ENCODE data around the gene SNRPF.
"Not testable (repeated sequence)": the region's sequence is repeated elsewhere in the genome, so short reads cannot be mapped to it uniquely, and the experiment has no call there.

SNRPF gene

GRCh38 chr12:95858451-95859343 lies at the start of gene SNRPF:
TSS of gene SNRPF (plus strand) at chr12:95858952. CDS start at chr12:95859074, 122 bp downstream.
- H3K27ac ChIP-seq, result peak within 1 kb of the TSS; percentile 68
- DNase-seq (ENCODE audit: low read depth, low spot score), result peak; percentile 92

GRCh38 chr12:95809000-95809680 lies 49.6 kb upstream of the SNRPF start:
- H3K27ac ChIP-seq, result no peak overlapping the region
- DNase-seq (ENCODE audit: low read depth, low spot score), result no peak

GRCh38 chr12:95810411-95810810 lies 48.3 kb upstream of the SNRPF start:
- DNase-seq (ENCODE audit: low read depth, low spot score), result no peak
- H3K27ac ChIP-seq, result no peak overlapping the region

- H3K27ac ChIP-seq; DNase-seq (ENCODE audit: low read depth, low spot score): not testable (repeated sequence)
Measured at GRCh38 chr12:95812155-95812554, 46.6 kb upstream of the SNRPF start.

GRCh38 chr12:95815632-95816212 lies 43.0 kb upstream of the SNRPF start:
- no peak for DNase-seq (ENCODE audit: low read depth, low spot score)
- no peak overlapping the region for H3K27ac ChIP-seq

GRCh38 chr12:95820096-95820703 lies 38.6 kb upstream of the SNRPF start:
- no peak for DNase-seq (ENCODE audit: low read depth, low spot score)
- H3K27ac ChIP-seq, result no peak overlapping the region

GRCh38 chr12:95829395-95829794 lies 29.4 kb upstream of the SNRPF start:
- no peak for DNase-seq (ENCODE audit: low read depth, low spot score)
- H3K27ac ChIP-seq, result no peak overlapping the region

GRCh38 chr12:95830335-95831089 lies 28.2 kb upstream of the SNRPF start:
- no peak overlapping the region for H3K27ac ChIP-seq
- no peak for DNase-seq (ENCODE audit: low read depth, low spot score)

- no peak for DNase-seq (ENCODE audit: low read depth, low spot score)
- no peak overlapping the region for H3K27ac ChIP-seq
Measured at GRCh38 chr12:95834572-95834971, 24.2 kb upstream of the SNRPF start.

GRCh38 chr12:95836185-95836609 lies 22.6 kb upstream of the SNRPF start:
- peak; percentile 41 for DNase-seq (ENCODE audit: low read depth, low spot score)
- peak overlapping the region; percentile 35 for H3K27ac ChIP-seq

- peak overlapping the region; percentile 35 for H3K27ac ChIP-seq
- DNase-seq (ENCODE audit: low read depth, low spot score), result no peak
Measured at GRCh38 chr12:95836630-95837239, 22.0 kb upstream of the SNRPF start.

GRCh38 chr12:95837240-95838038 lies 21.3 kb upstream of the SNRPF start:
- no peak for DNase-seq (ENCODE audit: low read depth, low spot score)
- H3K27ac ChIP-seq, result no peak overlapping the region

GRCh38 chr12:95838125-95838524 lies 20.6 kb upstream of the SNRPF start:
- DNase-seq (ENCODE audit: low read depth, low spot score), result no peak

GRCh38 chr12:95842426-95842825 lies 16.3 kb upstream of the SNRPF start:
- not testable (repeated sequence) for DNase-seq (ENCODE audit: low read depth, low spot score); H3K27ac ChIP-seq

More at GRCh38 chr12:95838125-95838524, 20.6 kb upstream of the SNRPF start:
- H3K27ac ChIP-seq, result no peak overlapping the region

GRCh38 chr12:95848575-95849388 lies 10.0 kb upstream of the SNRPF start:
- H3K27ac ChIP-seq, result no peak overlapping the region
- DNase-seq (ENCODE audit: low read depth, low spot score), result no peak

GRCh38 chr12:95851606-95852005 lies 7.1 kb upstream of the SNRPF start:
- no peak for DNase-seq (ENCODE audit: low read depth, low spot score)

GRCh38 chr12:95852133-95852532 lies 6.6 kb upstream of the SNRPF start:
- no peak overlapping the region for H3K27ac ChIP-seq
- DNase-seq (ENCODE audit: low read depth, low spot score), result no peak

More at GRCh38 chr12:95851606-95852005, 7.1 kb upstream of the SNRPF start:
- H3K27ac ChIP-seq, result no peak overlapping the region

- no peak overlapping the region for H3K27ac ChIP-seq
- no peak for DNase-seq (ENCODE audit: low read depth, low spot score)
Measured at GRCh38 chr12:95857156-95857555, 1.6 kb upstream of the SNRPF start.

All from epithelial cell of prostate (primary cell).